ENCODE measurements around the gene VN1R2. TPM values are rescaled to one million over a fixed set of nuclear protein-coding genes. Genes with fewer than 3 reads are reported as not detected.
"Not testable (repeated sequence)": the region's sequence is repeated elsewhere in the genome, so short reads cannot be mapped to it uniquely, and the experiment has no call there.

Gene VN1R2
- not detected for total RNA-seq
- long read RNA-seq, donor 1: 0 reads
- long read RNA-seq, donor 2: 0 reads

- intact Hi-C loops (cut with DNase I): not testable (repeated sequence)
Measured at GRCh38 chr19:53257715-53258342, at the start of gene VN1R2. Gene VN1R2, plus strand, starts transcription at chr19:53258292. Its CDS starts 84 bp downstream, at chr19:53258376.

GRCh38 chr19:53211554-53211953 is 46.5 kb upstream of the VN1R2 start:
- DNase-seq (ENCODE audit: low spot score); intact Hi-C loops (cut with DNase I): not testable (repeated sequence)

More at GRCh38 chr19:53257715-53258342, at the start of gene VN1R2:
- not testable (repeated sequence) for DNase-seq (ENCODE audit: low spot score)

GRCh38 chr19:53212703-53213320 is 45.3 kb upstream of the VN1R2 start:
- intact Hi-C loops (cut with DNase I): no loop called here
- no peak for DNase-seq (ENCODE audit: low spot score)

- intact Hi-C loops (cut with DNase I): not testable (repeated sequence)
Measured at GRCh38 chr19:53222716-53223115, 35.4 kb upstream of the VN1R2 start.

GRCh38 chr19:53224606-53225005 is 33.5 kb upstream of the VN1R2 start:
- DNase-seq (ENCODE audit: low spot score): no peak
- intact Hi-C loops (cut with DNase I): no loop called here

More at GRCh38 chr19:53222716-53223115, 35.4 kb upstream of the VN1R2 start:
- not testable (repeated sequence) for DNase-seq (ENCODE audit: low spot score)

GRCh38 chr19:53237114-53237777 is 20.8 kb upstream of the VN1R2 start:
- no peak for DNase-seq (ENCODE audit: low spot score)
- intact Hi-C loops (cut with DNase I): loop anchor here in 1 of 2 donors (5.0 kb wide), 1 partner anchor 1240 kb away; no protein-coding TSS in a partner anchor

GRCh38 chr19:53246498-53246897 is 11.6 kb upstream of the VN1R2 start:
- no peak for DNase-seq (ENCODE audit: low spot score)
- intact Hi-C loops (cut with DNase I): no loop called here

- intact Hi-C loops (cut with DNase I): no loop called here
- peak; percentile 99 for DNase-seq (ENCODE audit: low spot score)
Measured at GRCh38 chr19:53254411-53255341, 3.4 kb upstream of the VN1R2 start, which contains the start of gene ZNF677. Gene ZNF677, minus strand, starts transcription at chr19:53254873. Its CDS starts 3,323 bp downstream, at chr19:53251550.

- intact Hi-C loops (cut with DNase I); DNase-seq (ENCODE audit: low spot score): not testable (repeated sequence)
Measured at GRCh38 chr19:53267623-53268022, 9.5 kb downstream of the VN1R2 start, which contains the start of gene VN1R4. Gene VN1R4, minus strand, starts transcription at chr19:53267723. Its CDS starts 58 bp downstream, at chr19:53267665.

- intact Hi-C loops (cut with DNase I); DNase-seq (ENCODE audit: low spot score): not testable (repeated sequence)
Measured at GRCh38 chr19:53269861-53270260, 11.8 kb downstream of the VN1R2 start.

- DNase-seq (ENCODE audit: low spot score): no peak
- intact Hi-C loops (cut with DNase I): no loop called here
Measured at GRCh38 chr19:53272044-53272443, 14.0 kb downstream of the VN1R2 start.

- no peak for DNase-seq (ENCODE audit: low spot score)
- intact Hi-C loops (cut with DNase I): no loop called here
Measured at GRCh38 chr19:53275480-53275879, 17.4 kb downstream of the VN1R2 start.

GRCh38 chr19:53281947-53282346 is 23.9 kb downstream of the VN1R2 start:
- intact Hi-C loops (cut with DNase I); DNase-seq (ENCODE audit: low spot score): not testable (repeated sequence)

- intact Hi-C loops (cut with DNase I): no loop called here
Measured at GRCh38 chr19:53285087-53285486, 27.0 kb downstream of the VN1R2 start.

GRCh38 chr19:53290758-53291549 is 32.9 kb downstream of the VN1R2 start:
- DNase-seq (ENCODE audit: low spot score): no peak
- intact Hi-C loops (cut with DNase I): no loop called here

More at GRCh38 chr19:53285087-53285486, 27.0 kb downstream of the VN1R2 start:
- DNase-seq (ENCODE audit: low spot score): no peak

- intact Hi-C loops (cut with DNase I): no loop called here
- no peak for DNase-seq (ENCODE audit: low spot score)
Measured at GRCh38 chr19:53294786-53295441, 36.8 kb downstream of the VN1R2 start.

GRCh38 chr19:53301341-53301740 is 43.2 kb downstream of the VN1R2 start:
- intact Hi-C loops (cut with DNase I); DNase-seq (ENCODE audit: low spot score): not testable (repeated sequence)
